Right ventricle myocardium superior (tissue), 1 donor: ENCODE measurements around the gene CMPK1. TPM values are rescaled to one million over a fixed set of nuclear protein-coding genes. Genes with fewer than 3 reads are reported as not detected.
"Not testable (repeated sequence)": the region's sequence is repeated elsewhere in the genome, so short reads cannot be mapped to it uniquely, and the experiment has no call there.

ENCODE experiments used
- ATAC-seq: fragments of 200-7000 bp; cut with Tn5 transposase; one replicate; pipeline ENCODE4 v1.9.1; 2020; ENCODE audit warnings: mild to moderate bottlenecking; ENCODE audit not compliant: poor library complexity
- DNase-seq: peaks from one replicate; pipeline ENCODE4 v3.0.0-alpha.2; 2020
- intact Hi-C: fragments of 100-400 bp; cut with DNase I; formaldehyde crosslinking; loops from one replicate; pipeline ENCODE4 v1.11.2; 2022
- total RNA-seq: library from RNA; stranded (reverse); fragmentation: NEBNext Ultra II Directional; extraction: Animal tissue kit (Norgen Biotek cat#: 25700); gene quantifications from one replicate; pipeline ENCODE4 v1.2.1, GENCODE V29; 2021
- donor health status: DM: no; HTN: yes; CAD: no; lungs with severe emphysema.

Gene CMPK1
- total RNA-seq, 1 donor from 2014 or later: 75.0 TPM

- peak; percentile 89 for DNase-seq
- intact Hi-C loops: no loop called here
- ATAC-seq: peak; percentile 98
Observed at GRCh38 chr1:47333922-47334764, 553 bp downstream of the CMPK1 start.

- intact Hi-C loops: no loop called here
- ATAC-seq (no peak), DNase-seq (no peak)
Observed at GRCh38 chr1:47334765-47335435, 1.3 kb downstream of the CMPK1 start.

- intact Hi-C loops: no loop called here
- no peak for ATAC-seq
Observed at GRCh38 chr1:47337350-47337749, 3.8 kb downstream of the CMPK1 start.

GRCh38 chr1:47338249-47339077 is 4.9 kb downstream of the CMPK1 start:
- DNase-seq (no peak), ATAC-seq (no peak)
- intact Hi-C loops: no loop called here

More at GRCh38 chr1:47337350-47337749, 3.8 kb downstream of the CMPK1 start:
- DNase-seq: no peak

- ATAC-seq (no peak), DNase-seq (no peak)
- intact Hi-C loops: no loop called here
Observed at GRCh38 chr1:47340227-47340626, 6.6 kb downstream of the CMPK1 start.

GRCh38 chr1:47346979-47347378 is 13.4 kb downstream of the CMPK1 start:
- intact Hi-C loops, DNase-seq, ATAC-seq: not testable (repeated sequence)

- DNase-seq (no peak), ATAC-seq (no peak)
- intact Hi-C loops: no loop called here
Observed at GRCh38 chr1:47347735-47348134, 14.1 kb downstream of the CMPK1 start.

- DNase-seq (no peak), ATAC-seq (no peak)
- intact Hi-C loops: no loop called here
Observed at GRCh38 chr1:47348246-47348645, 14.7 kb downstream of the CMPK1 start.

GRCh38 chr1:47351305-47351704 is 17.7 kb downstream of the CMPK1 start:
- intact Hi-C loops: no loop called here
- ATAC-seq: no peak

GRCh38 chr1:47361380-47361779 is 27.8 kb downstream of the CMPK1 start:
- ATAC-seq (no peak), DNase-seq (no peak)
- intact Hi-C loops: no loop called here

More at GRCh38 chr1:47351305-47351704, 17.7 kb downstream of the CMPK1 start:
- DNase-seq: no peak

GRCh38 chr1:47362828-47363227 is 29.2 kb downstream of the CMPK1 start:
- ATAC-seq (no peak), DNase-seq (no peak)
- intact Hi-C loops: no loop called here

GRCh38 chr1:47367651-47368050 is 34.1 kb downstream of the CMPK1 start:
- no peak for ATAC-seq
- intact Hi-C loops: no loop called here
- DNase-seq: no peak

- intact Hi-C loops: no loop called here
- no peak for DNase-seq
- no peak for ATAC-seq
Observed at GRCh38 chr1:47371016-47371517, 37.5 kb downstream of the CMPK1 start.

GRCh38 chr1:47374501-47374900 is 40.9 kb downstream of the CMPK1 start:
- ATAC-seq: no peak
- DNase-seq: no peak
- intact Hi-C loops: no loop called here

- no peak for DNase-seq
- ATAC-seq: no peak
- intact Hi-C loops: no loop called here
Observed at GRCh38 chr1:47378147-47378546, 44.6 kb downstream of the CMPK1 start.

- DNase-seq: no peak
- intact Hi-C loops: no loop called here
- no peak for ATAC-seq
Observed at GRCh38 chr1:47380699-47381098, 47.1 kb downstream of the CMPK1 start.

GRCh38 chr1:47382399-47382983 is 48.9 kb downstream of the CMPK1 start:
- ATAC-seq (no peak), DNase-seq (no peak)
- intact Hi-C loops: no loop called here

- intact Hi-C loops: no loop called here
- no peak for ATAC-seq
- no peak for DNase-seq
Observed at GRCh38 chr1:47384083-47384482, 50.5 kb downstream of the CMPK1 start.

- intact Hi-C loops: no loop called here
Observed at GRCh38 chr1:47385020-47385419, 51.4 kb downstream of the CMPK1 start.

More at GRCh38 chr1:47385020-47385419, 51.4 kb downstream of the CMPK1 start:
- ATAC-seq (no peak), DNase-seq (no peak)
